Calu3 (cell line): Measurements from ENCODE around the gene CBFA2T2. TPM values are rescaled to one million over a fixed set of nuclear protein-coding genes. Genes with fewer than 3 reads are reported as not detected.

Source experiments
- BruUV-seq: library from RNA; stranded (reverse); fragments of 400-500 nt; replicated peaks from 2 replicates; lab custom pipeline; 2021; lab: Mats Ljungman, UMichigan
- CTCF ChIA-PET: fragments of 300-600 bp; sonication (Branson Sonifier 250); formaldehyde crosslinking; loops from one replicate; lab custom pipeline; 2022; ENCODE audit warnings: antibody characterized with exemption; lab: Charles Lee
- DNase-seq: peaks from one replicate; pipeline ENCODE4 v3.0.0; 2022
- H3K27ac Mint-ChIP-seq: one replicate; pipeline ENCODE4 v1.8.0; 2022; ENCODE audit warnings: mixed read lengths; ENCODE audit not compliant: unreplicated experiment
- H3K27me3 Mint-ChIP-seq: one replicate; pipeline ENCODE4 v1.8.0; 2022; ENCODE audit warnings: mixed read lengths; ENCODE audit not compliant: unreplicated experiment
- H3K36me3 Mint-ChIP-seq: one replicate; pipeline ENCODE4 v1.8.0; 2022; ENCODE audit warnings: mild to moderate bottlenecking, moderate library complexity, mixed read lengths; ENCODE audit not compliant: insufficient read depth, unreplicated experiment
- H3K4me1 Mint-ChIP-seq: one replicate; pipeline ENCODE4 v1.8.0; 2022; ENCODE audit warnings: mild to moderate bottlenecking, low read depth, mixed read lengths; ENCODE audit not compliant: unreplicated experiment
- H3K4me3 Mint-ChIP-seq: one replicate; pipeline ENCODE4 v1.8.0; 2022; ENCODE audit warnings: mild to moderate bottlenecking, low read depth, moderate library complexity, mixed read lengths; ENCODE audit not compliant: unreplicated experiment
- H3K9me3 Mint-ChIP-seq: one replicate; pipeline ENCODE4 v1.8.0; 2022; ENCODE audit warnings: low read depth, mixed read lengths; ENCODE audit not compliant: unreplicated experiment
- intact Hi-C: fragments of 100-400 bp; cut with micrococcal nuclease; formaldehyde crosslinking; loops from one replicate; pipeline ENCODE4 v1.10.0; 2022; ENCODE audit not compliant: unreplicated experiment
- total RNA-seq: library from RNA; stranded (reverse); gene quantifications from 2 replicates; pipeline ENCODE4 v1.2.3, GENCODE V29; 2022
- TF ChIP-seq, protein P1 (sequence below): fragments of 200-600 bp; IDR thresholded peaks from one replicate; pipeline ENCODE4 v1.8.0; 2022; ENCODE audit warnings: antibody characterized with exemption; ENCODE audit not compliant: unreplicated experiment

CBFA2T2 gene
- total RNA-seq, 1 experiment from 2014 or later: 20.5 TPM

DNA sequence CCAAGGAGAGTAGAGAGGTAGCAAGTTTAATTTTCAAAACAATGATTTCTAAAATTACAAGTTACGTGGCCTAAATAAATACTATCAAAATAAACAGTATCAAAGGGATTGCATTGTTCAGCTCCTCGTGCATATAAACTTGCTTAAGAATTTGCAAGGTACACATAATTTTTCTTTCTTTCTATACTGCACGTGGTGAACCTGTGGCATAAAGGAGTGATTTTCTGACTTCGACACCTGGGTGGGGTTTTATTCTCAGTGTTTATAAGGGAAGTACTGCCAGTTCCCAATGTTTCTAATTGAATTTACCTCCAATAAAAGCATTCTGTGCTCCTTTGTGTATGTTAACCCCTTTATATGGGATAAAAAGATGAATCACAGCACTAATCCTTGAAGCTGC, 122.1 kb downstream of the CBFA2T2 start:
- intact Hi-C loops: no loop called here
- no peaks in the 10 kb centered on the region for H3K27me3 Mint-ChIP-seq
- TF ChIP-seq, protein P1, sequence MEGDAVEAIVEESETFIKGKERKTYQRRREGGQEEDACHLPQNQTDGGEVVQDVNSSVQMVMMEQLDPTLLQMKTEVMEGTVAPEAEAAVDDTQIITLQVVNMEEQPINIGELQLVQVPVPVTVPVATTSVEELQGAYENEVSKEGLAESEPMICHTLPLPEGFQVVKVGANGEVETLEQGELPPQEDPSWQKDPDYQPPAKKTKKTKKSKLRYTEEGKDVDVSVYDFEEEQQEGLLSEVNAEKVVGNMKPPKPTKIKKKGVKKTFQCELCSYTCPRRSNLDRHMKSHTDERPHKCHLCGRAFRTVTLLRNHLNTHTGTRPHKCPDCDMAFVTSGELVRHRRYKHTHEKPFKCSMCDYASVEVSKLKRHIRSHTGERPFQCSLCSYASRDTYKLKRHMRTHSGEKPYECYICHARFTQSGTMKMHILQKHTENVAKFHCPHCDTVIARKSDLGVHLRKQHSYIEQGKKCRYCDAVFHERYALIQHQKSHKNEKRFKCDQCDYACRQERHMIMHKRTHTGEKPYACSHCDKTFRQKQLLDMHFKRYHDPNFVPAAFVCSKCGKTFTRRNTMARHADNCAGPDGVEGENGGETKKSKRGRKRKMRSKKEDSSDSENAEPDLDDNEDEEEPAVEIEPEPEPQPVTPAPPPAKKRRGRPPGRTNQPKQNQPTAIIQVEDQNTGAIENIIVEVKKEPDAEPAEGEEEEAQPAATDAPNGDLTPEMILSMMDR: no peak
- H3K36me3 Mint-ChIP-seq: peaks cover 5% of the 10 kb centered on the region
- no TSS peak for BruUV-seq
- DNase-seq: no peak
- H3K27ac Mint-ChIP-seq: no peak overlapping the region
- H3K4me3 Mint-ChIP-seq: no peak overlapping the region
- H3K9me3 Mint-ChIP-seq: no peaks in the 10 kb centered on the region
- H3K4me1 Mint-ChIP-seq: no peaks in the 10 kb centered on the region
- CTCF ChIA-PET: interaction anchor here (0.5 kb wide), 1 partner anchor 1181 kb away, joined by 3 read pairs; no protein-coding TSS in a partner anchor

DNA sequence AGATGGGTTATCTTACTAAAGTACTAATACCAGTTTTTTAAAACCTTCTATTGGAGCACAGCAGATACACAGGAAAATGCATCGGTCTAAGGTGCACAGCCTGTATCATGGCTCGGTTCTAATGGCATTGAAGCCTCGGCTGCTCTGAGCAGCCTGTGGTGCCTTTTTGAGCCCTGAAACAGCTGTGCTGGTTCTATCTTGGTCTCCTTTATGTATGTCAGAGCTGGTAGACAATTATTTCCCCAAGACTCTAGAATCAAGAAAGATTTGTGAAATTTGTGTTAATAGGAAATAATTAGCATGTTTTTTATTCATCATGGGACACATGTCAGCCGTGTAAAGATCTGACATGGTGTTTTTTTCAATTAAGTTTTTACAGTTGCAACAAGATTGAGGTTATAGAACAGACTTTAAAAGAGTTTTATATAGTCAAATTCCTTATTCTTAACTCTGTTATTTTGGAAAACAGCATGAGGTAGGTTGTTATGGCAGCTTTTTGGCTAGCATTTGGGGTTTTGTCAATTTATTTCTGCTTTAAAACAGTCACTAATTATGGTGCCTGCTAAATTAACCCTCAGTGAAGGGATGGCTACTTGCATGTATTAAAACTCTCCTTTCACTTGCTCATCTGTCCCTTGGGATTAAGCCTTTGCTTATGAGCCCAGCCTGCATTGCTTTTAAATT, 132.0 kb downstream of the CBFA2T2 start:
- BruUV-seq: no TSS peak
- no peak overlapping the region for H3K27ac Mint-ChIP-seq
- no peak for DNase-seq
- H3K27me3 Mint-ChIP-seq: no peaks in the 10 kb centered on the region
- TF ChIP-seq, protein P1: no peak
- CTCF ChIA-PET: interaction anchor here (0.6 kb wide), 1 partner anchor 13 kb away, joined by 4 read pairs; no protein-coding TSS in a partner anchor
- H3K4me1 Mint-ChIP-seq: no peaks in the 10 kb centered on the region
- H3K4me3 Mint-ChIP-seq: no peak overlapping the region
- H3K9me3 Mint-ChIP-seq: no peaks in the 10 kb centered on the region
- H3K36me3 Mint-ChIP-seq: peaks cover 22% of the 10 kb centered on the region
- intact Hi-C loops: no loop called here

DNA sequence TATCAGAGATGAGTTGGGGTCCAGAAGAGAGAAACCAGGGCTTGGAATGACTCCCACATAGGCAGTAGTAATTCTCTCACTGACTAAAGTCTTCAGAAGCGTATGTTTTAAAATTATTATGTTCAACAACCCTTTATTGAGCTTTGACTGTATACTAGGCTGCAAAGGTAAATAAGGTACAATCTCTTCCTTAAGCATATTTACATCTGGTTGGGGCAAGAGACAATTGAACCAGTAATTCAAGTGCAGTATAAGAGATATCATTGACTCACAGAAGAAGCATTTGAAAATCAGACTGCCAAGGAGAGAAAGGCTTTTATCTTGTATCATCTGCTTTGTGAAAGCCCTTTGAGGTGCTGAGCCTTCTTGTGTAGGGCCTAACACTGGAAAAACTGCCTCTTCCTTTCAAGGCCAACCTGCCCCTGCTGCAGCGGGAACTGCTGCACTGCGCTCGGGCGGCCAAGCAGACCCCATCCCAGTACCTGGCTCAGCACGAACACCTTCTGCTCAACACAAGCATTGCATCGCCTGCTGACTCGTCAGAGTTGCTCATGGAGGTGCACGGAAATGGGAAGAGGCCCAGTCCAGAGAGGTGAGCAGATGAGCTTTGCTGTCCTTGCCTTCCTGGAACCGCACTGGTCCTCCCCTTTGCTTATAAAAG, 132.9 kb downstream of the CBFA2T2 start:
- intact Hi-C loops: no loop called here
- CTCF ChIA-PET: interaction anchor here (0.6 kb wide), 2 partner anchors 10 to 14 kb away, joined by 4 to 5 read pairs; no protein-coding TSS in a partner anchor
- no peak for DNase-seq
- Mint-ChIP-seq H3K27ac (no peak overlapping the region), H3K36me3 (peaks cover 23% of the 10 kb centered on the region), H3K4me3 (no peak overlapping the region), H3K9me3 (no peaks in the 10 kb centered on the region), H3K27me3 (no peaks in the 10 kb centered on the region), H3K4me1 (no peaks in the 10 kb centered on the region)
- BruUV-seq: no TSS peak
- TF ChIP-seq, protein P1: no peak

DNA sequence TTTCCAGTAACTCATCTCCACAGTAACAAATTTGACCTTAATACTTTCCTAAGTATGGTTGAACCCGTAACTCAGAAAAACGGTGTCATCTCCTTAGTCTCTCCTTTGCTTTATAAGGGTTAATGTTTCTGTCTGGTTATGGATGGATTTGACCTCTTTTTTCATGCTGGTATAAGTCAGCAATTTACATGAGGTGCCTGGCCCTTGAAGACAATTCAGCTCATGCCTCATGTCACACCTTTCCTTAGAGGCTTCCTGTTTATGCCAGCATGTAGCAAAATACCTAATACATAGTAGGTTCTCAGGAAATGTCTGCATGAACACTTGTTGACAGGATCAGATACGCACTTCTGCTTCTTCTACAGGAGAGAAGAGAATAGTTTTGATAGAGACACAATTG, 134.5 kb downstream of the CBFA2T2 start:
- H3K27ac Mint-ChIP-seq: no peak overlapping the region
- DNase-seq: no peak
- H3K36me3 Mint-ChIP-seq: peaks cover 27% of the 10 kb centered on the region
- H3K4me1 Mint-ChIP-seq: no peaks in the 10 kb centered on the region
- H3K4me3 Mint-ChIP-seq: no peak overlapping the region
- H3K27me3 Mint-ChIP-seq: no peaks in the 10 kb centered on the region
- BruUV-seq: no TSS peak
- CTCF ChIA-PET: no interaction called here
- intact Hi-C loops: no loop called here
- TF ChIP-seq, protein P1: no peak
- no peaks in the 10 kb centered on the region for H3K9me3 Mint-ChIP-seq
